Left colon (tissue), 2 donors: ENCODE measurements around the gene CD300A. TPM values are rescaled to one million over a fixed set of nuclear protein-coding genes. Genes with fewer than 3 reads are reported as not detected.
"Not testable (repeated sequence)": the region's sequence is repeated elsewhere in the genome, so short reads cannot be mapped to it uniquely, and the experiment has no call there.

Source experiments
- ATAC-seq: fragments of 200-7000 bp; cut with Tn5 transposase; one replicate; pipeline ENCODE4 v1.9.1; 2020; ENCODE audit warnings: mild to moderate bottlenecking, moderate library complexity
- DNase-seq, 2 donors: peaks; one replicate each; pipeline ENCODE4 v3.0.0-alpha.2; 2020
- intact Hi-C, 2 donors: fragments of 100-400 bp; cut with DNase I in 1 of 2; cut with micrococcal nuclease in 1 of 2; formaldehyde crosslinking; loops; one replicate each; pipeline versions ENCODE4 v1.11.2 to v1.14.0; 2022; cut with DNase I, micrococcal nuclease
- total RNA-seq, 2 donors: library from RNA; stranded (reverse); fragmentation: NEBNext Ultra II Directional; extraction: Animal tissue kit (Norgen Biotek cat#: 25700); gene quantifications; one replicate each; pipeline ENCODE4 v1.2.1, GENCODE V29; 2021
- donor health status: DM: no; HTN: no; CAD: no.
- donor health status: DM: yes; HTN: yes; CAD: no.

CD300A gene
- total RNA-seq, 2 donors from 2014 or later = 1.8 to 7.9 TPM

- intact Hi-C loops = no loop called here
- ATAC-seq = no peak
- DNase-seq = no peak
These were observed 36.4 kb downstream of the CD300A start for GRCh38 chr17:74502861-74503260.

GRCh38 chr17:74503949-74504348 is 37.5 kb downstream of the CD300A start:
- intact Hi-C loops, DNase-seq, ATAC-seq: not testable (repeated sequence)

GRCh38 chr17:74508156-74508555 is 41.7 kb downstream of the CD300A start:
- ATAC-seq (no peak), DNase-seq (no peak)
- intact Hi-C loops = no loop called here

- ATAC-seq (no peak), DNase-seq (no peak)
- intact Hi-C loops = no loop called here
These were observed 45.6 kb downstream of the CD300A start for GRCh38 chr17:74512036-74512435.

- ATAC-seq (no peak), DNase-seq (no peak)
- intact Hi-C loops = no loop called here
These were observed 46.2 kb downstream of the CD300A start for GRCh38 chr17:74512624-74513091.

GRCh38 chr17:74513987-74514631 is 47.7 kb downstream of the CD300A start:
- DNase-seq = no peak
- intact Hi-C loops = no loop called here
- no peak for ATAC-seq

GRCh38 chr17:74514632-74515334 is 48.3 kb downstream of the CD300A start:
- no peak for DNase-seq
- ATAC-seq = no peak
- intact Hi-C loops = no loop called here

GRCh38 chr17:74515941-74516340 is 49.5 kb downstream of the CD300A start:
- DNase-seq (no peak), ATAC-seq (no peak)
- intact Hi-C loops = no loop called here

- intact Hi-C loops = no loop called here
- DNase-seq (no peak), ATAC-seq (no peak)
These were observed 50.3 kb downstream of the CD300A start for GRCh38 chr17:74516561-74517328.

- intact Hi-C loops, ATAC-seq, DNase-seq: not testable (repeated sequence)
These were observed 52.1 kb downstream of the CD300A start for GRCh38 chr17:74518413-74518981.

- DNase-seq (peak in 1 of 2 donors; percentile 16), ATAC-seq (no peak)
- intact Hi-C loops = no loop called here
These were observed 53.6 kb downstream of the CD300A start for GRCh38 chr17:74520016-74520434.

GRCh38 chr17:74520790-74521480 is 54.5 kb downstream of the CD300A start:
- peak; percentile 19 for ATAC-seq
- DNase-seq = no peak
- intact Hi-C loops = no loop called here

- no peak for DNase-seq
- ATAC-seq = no peak
- intact Hi-C loops = no loop called here
These were observed 55.3 kb downstream of the CD300A start for GRCh38 chr17:74521701-74522201.

GRCh38 chr17:74522381-74523105 is 56.1 kb downstream of the CD300A start:
- DNase-seq = no peak
- intact Hi-C loops = no loop called here

GRCh38 chr17:74523308-74523707 is 56.9 kb downstream of the CD300A start:
- ATAC-seq (no peak), DNase-seq (no peak)
- intact Hi-C loops = no loop called here

More at GRCh38 chr17:74522381-74523105, 56.1 kb downstream of the CD300A start:
- ATAC-seq = no peak

- ATAC-seq (no peak), DNase-seq (no peak)
- intact Hi-C loops = no loop called here
These were observed 58.4 kb downstream of the CD300A start for GRCh38 chr17:74524653-74525464.

- ATAC-seq (no peak), DNase-seq (no peak)
- intact Hi-C loops = no loop called here
These were observed 59.0 kb downstream of the CD300A start for GRCh38 chr17:74525465-74525725.
